GM10248 (cell line): ENCODE measurements around the gene TMEM51.

Experiments used
- CTCF ChIA-PET: fragments of 300-600 bp; sonication (Branson Sonifier 250); formaldehyde crosslinking; extraction: SDS; loops from one replicate; lab custom pipeline; 2021; ENCODE audit warnings: antibody characterized with exemption; lab: Yijun Ruan, JAX
- POLR2A ChIA-PET: fragments of 350-650 bp; sonication (Branson Sonifier 250); formaldehyde crosslinking; extraction: SDS; loops from one replicate; lab custom pipeline; 2020; ENCODE audit warnings: antibody characterized with exemption; lab: Yijun Ruan, JAX
- DNase-seq: peaks from one replicate; pipeline ENCODE4 v3.0.0; 2012; ENCODE audit errors: extremely low spot score
- CTCF ChIP-seq: IDR thresholded peaks from 2 replicates; pipeline ENCODE4 v1.5.1; 2012; ENCODE audit warnings: mild to moderate bottlenecking, low read depth; ENCODE audit errors: extremely low read depth, missing control alignments, control extremely low read depth

The TMEM51 gene

GRCh38 chr1:15124362-15125100 is 29.0 kb upstream of the TMEM51 start:
- no peak for DNase-seq
- CTCF ChIA-PET, result interaction anchor here (1.0 to 2.0 kb wide), 2 partner anchors 156 to 181 kb away, joined by 3 to 5 read pairs; no protein-coding TSS in a partner anchor
- POLR2A ChIA-PET, result no interaction called here
- no peak for TF ChIP-seq CTCF

GRCh38 chr1:15125101-15125745 is 28.3 kb upstream of the TMEM51 start:
- ChIA-PET CTCF (interaction anchor here (1.0 to 4.2 kb wide), 4 partner anchors 10 to 180 kb away, joined by 3 to 65 read pairs (median 16); no protein-coding TSS in a partner anchor), POLR2A (no interaction called here)
- TF ChIP-seq CTCF, result no peak
- no peak for DNase-seq

GRCh38 chr1:15128077-15128476 is 25.5 kb upstream of the TMEM51 start:
- POLR2A ChIA-PET, result no interaction called here
- no peak for DNase-seq
- TF ChIP-seq CTCF, result no peak
- CTCF ChIA-PET, result interaction anchor here (0.8 to 4.2 kb wide), 28 partner anchors 8 to 303 kb away, joined by 3 to 65 read pairs (median 5); partner anchors contain the start of gene TMEM51

- CTCF ChIA-PET, result interaction anchor here (0.6 to 4.2 kb wide), 36 partner anchors 9 to 303 kb away, joined by 3 to 65 read pairs (median 4); partner anchors contain the start of gene TMEM51
- TF ChIP-seq CTCF, result peak; percentile 97
- DNase-seq, result peak; percentile 86
- POLR2A ChIA-PET, result no interaction called here
Observed at GRCh38 chr1:15128520-15129313, 24.8 kb upstream of the TMEM51 start.

GRCh38 chr1:15129944-15130343 is 23.6 kb upstream of the TMEM51 start:
- ChIA-PET CTCF (interaction anchor here (0.9 to 3.8 kb wide), 7 partner anchors 13 to 174 kb away, joined by 3 to 27 read pairs (median 8); partner anchors contain the start of gene TMEM51), POLR2A (no interaction called here)
- no peak for TF ChIP-seq CTCF

GRCh38 chr1:15130607-15131006 is 22.9 kb upstream of the TMEM51 start:
- POLR2A ChIA-PET, result no interaction called here
- no peak for TF ChIP-seq CTCF
- CTCF ChIA-PET, result interaction anchor here (0.9 to 3.8 kb wide), 4 partner anchors 12 to 174 kb away, joined by 3 to 27 read pairs (median 10); partner anchors contain the start of gene TMEM51
- DNase-seq, result no peak

More at GRCh38 chr1:15129944-15130343, 23.6 kb upstream of the TMEM51 start:
- DNase-seq, result no peak
